HepG2 (cell line): Measurements from ENCODE around the gene MYCBPAP. TPM values are rescaled to one million over a fixed set of nuclear protein-coding genes. Genes with fewer than 3 reads are reported as not detected.

Source experiments
- ARID2 ChIP-seq: sonication (generic); formaldehyde crosslinking; IDR thresholded peaks from 2 replicates; pipeline ENCODE4 v1.8.1; 2022; ENCODE audit warnings: mild to moderate bottlenecking, missing genetic modification reagents, borderline replicate concordance
- DMAP1 ChIP-seq: IDR thresholded peaks from 2 replicates; pipeline ENCODE4 v1.6.1; 2016
- GPBP1L1 ChIP-seq: sonication (generic); formaldehyde crosslinking; IDR thresholded peaks from 2 replicates; pipeline ENCODE4 v1.5.0; 2020; ENCODE audit warnings: mild to moderate bottlenecking, missing genetic modification reagents
- MBD4 ChIP-seq: IDR thresholded peaks from 2 replicates; pipeline ENCODE4 v1.6.1; 2012; ENCODE audit warnings: low read length, inconsistent platforms, borderline replicate concordance
- NCOR1 ChIP-seq: fragments of 200-600 bp; sonication (generic); IDR thresholded peaks from 2 replicates; pipeline ENCODE4 v1.7.0; 2017; ENCODE audit warnings: antibody characterized with exemption, low read length, borderline replicate concordance
- ONECUT2 ChIP-seq: sonication (generic); formaldehyde crosslinking; IDR thresholded peaks from 2 replicates; pipeline ENCODE4 v1.4.0; 2020; ENCODE audit warnings: missing genetic modification reagents
- SP1 ChIP-seq, 2 experiments: fragments of 450-650 bp in 1 of 2; sonication (generic) in 1 of 2; formaldehyde crosslinking in 1 of 2; IDR thresholded peaks; 2 replicates each; pipeline versions ENCODE4 v1.4.0 to v1.6.1; 2016 to 2020; ENCODE audit warnings: missing genetic modification reagents in 1 of 2
- TBP ChIP-seq: sonication (generic); formaldehyde crosslinking; IDR thresholded peaks from 2 replicates; pipeline ENCODE4 v1.5.0; 2020; ENCODE audit warnings: missing genetic modification reagents
- THAP8 ChIP-seq: sonication (generic); formaldehyde crosslinking; IDR thresholded peaks from 2 replicates; pipeline ENCODE4 v1.5.1; 2020; ENCODE audit warnings: missing genetic modification reagents, mild to moderate bottlenecking, borderline replicate concordance
- THAP9 ChIP-seq: sonication (generic); formaldehyde crosslinking; IDR thresholded peaks from 2 replicates; pipeline ENCODE4; 2020; ENCODE audit warnings: missing genetic modification reagents, mild to moderate bottlenecking, borderline replicate concordance
- ZBTB25 ChIP-seq: IDR thresholded peaks from 2 replicates; pipeline ENCODE4 v1.6.1; 2018; ENCODE audit warnings: missing genetic modification reagents
- ZNF121 ChIP-seq: sonication (generic); formaldehyde crosslinking; IDR thresholded peaks from 2 replicates; pipeline ENCODE4 v1.5.0; 2020; ENCODE audit warnings: mild to moderate bottlenecking, missing genetic modification reagents
- ZNF564 ChIP-seq: sonication (generic); formaldehyde crosslinking; IDR thresholded peaks from 2 replicates; pipeline ENCODE4 v1.8.1; 2023; ENCODE audit warnings: mild to moderate bottlenecking, missing genetic modification reagents
- ZNF577 ChIP-seq: sonication (generic); formaldehyde crosslinking; IDR thresholded peaks from 2 replicates; pipeline ENCODE4 v1.4.0; 2020; ENCODE audit warnings: mild to moderate bottlenecking, low read depth, missing genetic modification reagents, borderline replicate concordance
- ZNF616 ChIP-seq: sonication (generic); formaldehyde crosslinking; IDR thresholded peaks from 2 replicates; pipeline ENCODE4 v1.5.0; 2020; ENCODE audit warnings: low read depth, mild to moderate bottlenecking, missing genetic modification reagents
- ZNF691 ChIP-seq: sonication (generic); formaldehyde crosslinking; IDR thresholded peaks from 2 replicates; pipeline ENCODE4 v1.4.0; 2020; ENCODE audit warnings: missing genetic modification reagents, low read depth, mild to moderate bottlenecking, borderline replicate concordance
- ZNF781 ChIP-seq: sonication (generic); formaldehyde crosslinking; IDR thresholded peaks from 2 replicates; pipeline ENCODE4 v1.5.1; 2020; ENCODE audit warnings: borderline replicate concordance, mild to moderate bottlenecking, missing genetic modification reagents; ENCODE audit errors: not compliant biosample characterization
- ZNF782 ChIP-seq: sonication (generic); formaldehyde crosslinking; IDR thresholded peaks from 2 replicates; pipeline ENCODE4 v1.4.0; 2020; ENCODE audit warnings: missing genetic modification reagents, mild to moderate bottlenecking, borderline replicate concordance
- ZUFSP ChIP-seq: sonication (generic); formaldehyde crosslinking; IDR thresholded peaks from 2 replicates; pipeline ENCODE4 v1.9.0; 2021; ENCODE audit warnings: missing genetic modification reagents, mild to moderate bottlenecking, borderline replicate concordance
- polyA plus RNA-seq, 8 experiments: library from polyadenylated mRNA; depleted of rRNA in 3 of 8; stranded (reverse) in 7 of 8; unstranded in 1 of 8; fragments of >200 nt; fragmentation: Illumina TruSeq in 4 of 8; extraction: Trizol in 4 of 8; gene quantifications; 2 replicates each; pipeline versions ENCODE4 v1.2.1 to v1.2.3, GENCODE V29; 2011 to 2016; ENCODE audit warnings: low read depth in 4 of 8, missing spikeins in 1 of 8, mixed read lengths in 1 of 8; ENCODE audit not compliant: insufficient read depth in 1 of 8
- total RNA-seq, 5 experiments: library from RNA; depleted of rRNA; stranded (reverse); fragments of >200 nt; fragmentation: Illumina TruSeq; extraction: Trizol; gene quantifications; 2 replicates each; pipeline ENCODE4 v1.2.3, GENCODE V29; 2016; ENCODE audit warnings: low read depth in 1 of 5

Gene MYCBPAP
- total and polyA plus RNA-seq, 2 of the 13 experiments (the other 11 are each of a cell fraction or from before 2014, with no cell fraction given) = 0.22 to 0.24 TPM

GRCh38 chr17:50517504-50518383 is 9.5 kb downstream of the MYCBPAP start (continued):
- TF ChIP-seq ZNF782 (peak; percentile 30; the same call in 1 of the 2 replicates), GPBP1L1 (CRISPR knock-in tag) (no peak), ZUFSP (CRISPR knock-in tag) (no peak), NCOR1 (no peak), ZNF121 (CRISPR knock-in tag) (no peak), THAP8 (CRISPR knock-in tag) (no peak), ZNF564 (CRISPR knock-in tag) (no peak), DMAP1 (CRISPR knock-in tag) (no peak; the same call in 1 of the 2 replicates), ZNF691 (no peak), ZNF781 (CRISPR knock-in tag) (peak; percentile 29), MBD4 (no peak), ZNF577 (CRISPR knock-in tag) (no peak), ZNF616 (CRISPR knock-in tag) (0 out of 2 replicates have a peak, but pooled peaks have one; percentile 74), SP1 (IDR thresholded peaks at IDR 0.05) (no peak), SP1 (CRISPR knock-in tag; IDR thresholded peaks at IDR 0.05) (no peak; the same call in 1 of the 2 replicates), THAP9 (CRISPR knock-in tag) (0 out of 2 replicates have a peak, but pooled peaks have one; percentile 65), ONECUT2 (CRISPR knock-in tag) (no peak), ZBTB25 (CRISPR knock-in tag) (no peak), TBP (CRISPR knock-in tag) (no peak), ARID2 (CRISPR knock-in tag) (peak; percentile 83; the same call in 1 of the 2 replicates)
